Measurements from ENCODE around the gene MMS22L. TPM values are rescaled to one million over a fixed set of nuclear protein-coding genes. Genes with fewer than 3 reads are reported as not detected.

MMS22L gene
- total and polyA plus RNA-seq, 10 of the 15 experiments (the other 5 are each of a cell fraction or from before 2014, with no cell fraction given), result 5.0 to 33.9 (median 18.7) TPM

DNA sequence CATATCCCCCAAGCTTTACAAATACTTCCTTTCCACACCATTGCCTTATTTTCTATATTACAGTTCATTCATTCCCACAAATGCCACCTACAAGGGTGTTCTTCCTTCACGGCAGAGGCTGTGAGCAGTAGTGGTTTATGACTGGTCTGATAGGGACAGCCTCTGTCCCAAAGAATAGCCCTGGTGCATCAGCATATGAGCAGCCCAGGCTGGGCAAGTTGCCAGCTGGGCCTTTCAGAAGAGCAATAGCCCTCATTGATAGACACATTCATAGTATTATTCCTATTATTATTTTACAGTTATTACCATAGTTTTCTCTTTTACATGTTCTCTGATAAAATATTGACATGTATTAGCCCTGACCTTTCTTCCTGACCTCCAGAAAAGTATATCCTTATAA is 149.9 kb downstream of the MMS22L start:
- ChIA-PET RAD21 (ENCODE audit: unreplicated experiment) (no interaction called here), CTCF (no interaction called here), POLR2A (no interaction called here), SMC1A (ENCODE audit: uncharacterized antibody, unreplicated experiment) (no interaction called here)
- in situ Hi-C loops (cut with MboI), result no loop called here
- intact Hi-C loops (cut with micrococcal nuclease; ENCODE audit: unreplicated experiment), result no loop called here
- no TSS peak for BruUV-seq (replicated peaks)
- H3K36me3 ChIP-seq (ENCODE audit: control insufficient read depth in 2 of 2, insufficient read depth in 2 of 2, low read length in 1 of 2), result no peaks in the 10 kb centered on the region
- no peak overlapping the region for H3K9ac ChIP-seq (ENCODE audit: control insufficient read depth, insufficient read depth, low read length)
- no peak overlapping the region for H3K4me3 ChIP-seq
- DNase-seq (ENCODE audit: low read depth, low spot score) (no peak), ATAC-seq (no peak), FAIRE-seq (no peak)
- H3K27me3 ChIP-seq (replicated peaks in 1 of 2; ENCODE audit: control insufficient read depth in 2 of 2, insufficient read depth in 2 of 2, low read length in 1 of 2), result no peaks in the 10 kb centered on the region
- no peak overlapping the region for H3K27ac ChIP-seq (ENCODE audit: control insufficient read depth, insufficient read depth)
- TF ChIP-seq, protein P1, sequence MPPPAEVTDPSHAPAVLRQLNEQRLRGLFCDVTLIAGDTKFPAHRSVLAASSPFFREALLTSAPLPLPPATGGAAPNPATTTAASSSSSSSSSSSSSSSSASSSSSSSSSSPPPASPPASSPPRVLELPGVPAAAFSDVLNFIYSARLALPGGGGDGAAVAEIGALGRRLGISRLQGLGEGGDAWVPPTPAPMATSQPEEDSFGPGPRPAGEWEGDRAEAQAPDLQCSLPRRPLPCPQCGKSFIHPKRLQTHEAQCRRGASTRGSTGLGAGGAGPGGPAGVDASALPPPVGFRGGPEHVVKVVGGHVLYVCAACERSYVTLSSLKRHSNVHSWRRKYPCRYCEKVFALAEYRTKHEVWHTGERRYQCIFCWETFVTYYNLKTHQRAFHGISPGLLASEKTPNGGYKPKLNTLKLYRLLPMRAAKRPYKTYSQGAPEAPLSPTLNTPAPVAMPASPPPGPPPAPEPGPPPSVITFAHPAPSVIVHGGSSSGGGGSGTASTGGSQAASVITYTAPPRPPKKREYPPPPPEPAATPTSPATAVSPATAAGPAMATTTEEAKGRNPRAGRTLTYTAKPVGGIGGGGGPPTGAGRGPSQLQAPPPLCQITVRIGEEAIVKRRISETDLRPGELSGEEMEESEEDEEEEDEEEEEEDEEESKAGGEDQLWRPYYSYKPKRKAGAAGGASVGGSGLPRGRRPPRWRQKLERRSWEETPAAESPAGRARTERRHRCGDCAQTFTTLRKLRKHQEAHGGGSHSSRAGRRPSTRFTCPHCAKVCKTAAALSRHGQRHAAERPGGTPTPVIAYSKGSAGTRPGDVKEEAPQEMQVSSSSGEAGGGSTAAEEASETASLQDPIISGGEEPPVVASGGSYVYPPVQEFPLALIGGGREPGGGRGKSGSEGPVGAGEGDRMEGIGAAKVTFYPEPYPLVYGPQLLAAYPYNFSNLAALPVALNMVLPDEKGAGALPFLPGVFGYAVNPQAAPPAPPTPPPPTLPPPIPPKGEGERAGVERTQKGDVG (CRISPR knock-in tag; IDR thresholded peaks at IDR 0.05), result no peak
- TF ChIP-seq HDAC6 (IDR thresholded peaks at IDR 0.05; ENCODE audit: unreplicated experiment) (no peak), RB1 (IDR thresholded peaks at IDR 0.05; ENCODE audit: borderline replicate concordance) (no peak), GABPA (IDR thresholded peaks at IDR 0.05; ENCODE audit: low read depth) (no peak), BACH1 (IDR thresholded peaks at IDR 0.05; ENCODE audit: borderline replicate concordance) (no peak), TARDBP (IDR thresholded peaks at IDR 0.05; ENCODE audit: borderline replicate concordance) (no peak)
- TF ChIP-seq, protein P2, sequence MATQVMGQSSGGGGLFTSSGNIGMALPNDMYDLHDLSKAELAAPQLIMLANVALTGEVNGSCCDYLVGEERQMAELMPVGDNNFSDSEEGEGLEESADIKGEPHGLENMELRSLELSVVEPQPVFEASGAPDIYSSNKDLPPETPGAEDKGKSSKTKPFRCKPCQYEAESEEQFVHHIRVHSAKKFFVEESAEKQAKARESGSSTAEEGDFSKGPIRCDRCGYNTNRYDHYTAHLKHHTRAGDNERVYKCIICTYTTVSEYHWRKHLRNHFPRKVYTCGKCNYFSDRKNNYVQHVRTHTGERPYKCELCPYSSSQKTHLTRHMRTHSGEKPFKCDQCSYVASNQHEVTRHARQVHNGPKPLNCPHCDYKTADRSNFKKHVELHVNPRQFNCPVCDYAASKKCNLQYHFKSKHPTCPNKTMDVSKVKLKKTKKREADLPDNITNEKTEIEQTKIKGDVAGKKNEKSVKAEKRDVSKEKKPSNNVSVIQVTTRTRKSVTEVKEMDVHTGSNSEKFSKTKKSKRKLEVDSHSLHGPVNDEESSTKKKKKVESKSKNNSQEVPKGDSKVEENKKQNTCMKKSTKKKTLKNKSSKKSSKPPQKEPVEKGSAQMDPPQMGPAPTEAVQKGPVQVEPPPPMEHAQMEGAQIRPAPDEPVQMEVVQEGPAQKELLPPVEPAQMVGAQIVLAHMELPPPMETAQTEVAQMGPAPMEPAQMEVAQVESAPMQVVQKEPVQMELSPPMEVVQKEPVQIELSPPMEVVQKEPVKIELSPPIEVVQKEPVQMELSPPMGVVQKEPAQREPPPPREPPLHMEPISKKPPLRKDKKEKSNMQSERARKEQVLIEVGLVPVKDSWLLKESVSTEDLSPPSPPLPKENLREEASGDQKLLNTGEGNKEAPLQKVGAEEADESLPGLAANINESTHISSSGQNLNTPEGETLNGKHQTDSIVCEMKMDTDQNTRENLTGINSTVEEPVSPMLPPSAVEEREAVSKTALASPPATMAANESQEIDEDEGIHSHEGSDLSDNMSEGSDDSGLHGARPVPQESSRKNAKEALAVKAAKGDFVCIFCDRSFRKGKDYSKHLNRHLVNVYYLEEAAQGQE (IDR thresholded peaks at IDR 0.05; ENCODE audit: low read depth, low read length), result no peak
- no peak overlapping the region for H2AFZ ChIP-seq (ENCODE audit: control insufficient read depth, low read depth, low read length)
- 58% methylated on average over 1 of the region's 1 CpG for WGBS (ENCODE audit: insufficient coverage, insufficient replicate concordance, low lambda C conversion rate, missing lambda C conversion rate)
- H3K4me1 ChIP-seq (ENCODE audit: control insufficient read depth, insufficient read depth, low read length), result no peaks in the 10 kb centered on the region
- H3K4me2 ChIP-seq (ENCODE audit: control insufficient read depth, insufficient read depth), result no peak overlapping the region
- H3K79me2 ChIP-seq (ENCODE audit: control insufficient read depth, insufficient read depth, low read length), result no peaks in the 10 kb centered on the region
- no peaks in the 10 kb centered on the region for H3K9me3 ChIP-seq (replicated peaks; ENCODE audit: control insufficient read depth, insufficient read depth, low read length)
- H4K20me1 ChIP-seq (ENCODE audit: control insufficient read depth, insufficient read depth), result no peaks in the 10 kb centered on the region
